22Rv1 (cell line): Measurements from ENCODE around the gene DDX39A.

Experiments used
- CTCF ChIP-seq: fragments of 450-650 bp; IDR thresholded peaks from 2 replicates; pipeline ENCODE4 v1.5.1; 2017; ENCODE audit warnings: mild to moderate bottlenecking
- ZFX ChIP-seq: fragments of 450-650 bp; IDR thresholded peaks from 2 replicates; pipeline ENCODE4 v1.6.1; 2017; ENCODE audit warnings: antibody characterized with exemption, borderline replicate concordance

GRCh38 chr19:14432791-14433553 lies 13.8 kb upstream of the DDX39A start, which contains the start of gene PKN1:
- TF ChIP-seq CTCF (peak; percentile 26), ZFX (no peak)
